Skeletal muscle satellite cell (primary cell): ENCODE results near the gene STK4.
A peak's percentile ranks its signal among the peaks of the same experiment; 100 is the strongest.
"Not testable (repeated sequence)": the region's sequence is repeated elsewhere in the genome, so short reads cannot be mapped to it uniquely, and the experiment has no call there.

ENCODE experiments used
- H3K27me3 ChIP-seq: 2 replicates; pipeline ENCODE4 v1.7.0; 2013; ENCODE audit warnings: low read length; ENCODE audit not compliant: control insufficient read depth, insufficient read depth
- H3K36me3 ChIP-seq: 2 replicates; pipeline ENCODE4 v1.7.0; 2013; ENCODE audit warnings: mild to moderate bottlenecking, control low read depth, low read length; ENCODE audit not compliant: insufficient read depth
- H3K4me1 ChIP-seq: 2 replicates; pipeline ENCODE4 v1.7.0; 2013; ENCODE audit warnings: low read length; ENCODE audit not compliant: control insufficient read depth, insufficient read depth
- H3K4me2 ChIP-seq: 2 replicates; pipeline ENCODE4 v1.7.0; 2013; ENCODE audit warnings: mild to moderate bottlenecking, low read length
- H3K4me3 ChIP-seq: 2 replicates; pipeline ENCODE4 v1.7.0; 2013; ENCODE audit warnings: low read length
- H3K9ac ChIP-seq: 2 replicates; pipeline ENCODE4 v1.7.0; 2013; ENCODE audit warnings: mild to moderate bottlenecking, low read depth, low read length, moderate library complexity
- H3K9me3 ChIP-seq: replicated peaks from 2 replicates; pipeline ENCODE4 v1.7.0; 2013; ENCODE audit warnings: mild to moderate bottlenecking, control low read depth, low read length

Gene STK4

GRCh38 chr20:44988631-44989171 is 22.4 kb downstream of the STK4 start:
- Histone ChIP-seq H3K4me3 (no peak overlapping the region), H3K36me3 (peaks cover 26% of the 10 kb centered on the region), H3K4me1 (peaks cover 22% of the 10 kb centered on the region), H3K4me2 (no peak overlapping the region), H3K9me3 (no peaks in the 10 kb centered on the region), H3K27me3 (no peaks in the 10 kb centered on the region), H3K9ac (no peak overlapping the region)

- peak overlapping the region; percentile 32 for H3K9ac ChIP-seq
- no peaks in the 10 kb centered on the region for H3K27me3 ChIP-seq
- H3K4me3 ChIP-seq, result peak overlapping the region; percentile 54
- peak overlapping the region; percentile 72 for H3K4me2 ChIP-seq
- H3K9me3 ChIP-seq, result no peaks in the 10 kb centered on the region
- peaks cover 24% of the 10 kb centered on the region for H3K4me1 ChIP-seq
- H3K36me3 ChIP-seq, result peaks cover 24% of the 10 kb centered on the region
Measured at GRCh38 chr20:44990425-44990824, 24.1 kb downstream of the STK4 start.

GRCh38 chr20:44990957-44991356 is 24.6 kb downstream of the STK4 start:
- Histone ChIP-seq H3K4me3 (peak overlapping the region; percentile 54), H3K9me3 (no peaks in the 10 kb centered on the region), H3K36me3 (peaks cover 24% of the 10 kb centered on the region), H3K9ac (peak overlapping the region; percentile 32), H3K4me1 (peaks cover 24% of the 10 kb centered on the region), H3K4me2 (peak overlapping the region; percentile 72), H3K27me3 (no peaks in the 10 kb centered on the region)

GRCh38 chr20:44993343-44993742 is 27.0 kb downstream of the STK4 start:
- H3K27me3 ChIP-seq, result no peaks in the 10 kb centered on the region
- H3K9ac ChIP-seq, result no peak overlapping the region
- no peak overlapping the region for H3K4me3 ChIP-seq
- H3K36me3 ChIP-seq, result peaks cover 33% of the 10 kb centered on the region
- no peaks in the 10 kb centered on the region for H3K9me3 ChIP-seq
- peak overlapping the region; percentile 58 for H3K4me2 ChIP-seq
- H3K4me1 ChIP-seq, result peaks cover 24% of the 10 kb centered on the region

- no peak overlapping the region for H3K4me2 ChIP-seq
Measured at GRCh38 chr20:44997171-44997570, 30.9 kb downstream of the STK4 start.

GRCh38 chr20:44997668-44998067 is 31.4 kb downstream of the STK4 start:
- Histone ChIP-seq H3K36me3 (peaks cover 55% of the 10 kb centered on the region), H3K4me1 (peaks cover 12% of the 10 kb centered on the region)

More at GRCh38 chr20:44997171-44997570, 30.9 kb downstream of the STK4 start:
- H3K4me3 ChIP-seq, result no peak overlapping the region
- H3K36me3 ChIP-seq, result peaks cover 55% of the 10 kb centered on the region
- H3K27me3 ChIP-seq, result no peaks in the 10 kb centered on the region
- peaks cover 12% of the 10 kb centered on the region for H3K4me1 ChIP-seq
- no peaks in the 10 kb centered on the region for H3K9me3 ChIP-seq
- no peak overlapping the region for H3K9ac ChIP-seq

GRCh38 chr20:45008521-45009049 is 42.3 kb downstream of the STK4 start:
- Histone ChIP-seq H3K9me3 (no peaks in the 10 kb centered on the region), H3K9ac (no peak overlapping the region), H3K36me3 (peaks cover 3% of the 10 kb centered on the region), H3K4me1 (peaks cover 26% of the 10 kb centered on the region), H3K4me2 (no peak overlapping the region), H3K27me3 (no peaks in the 10 kb centered on the region), H3K4me3 (no peak overlapping the region)

More at GRCh38 chr20:44997668-44998067, 31.4 kb downstream of the STK4 start:
- no peak overlapping the region for H3K9ac ChIP-seq
- no peak overlapping the region for H3K4me2 ChIP-seq
- no peak overlapping the region for H3K4me3 ChIP-seq
- no peaks in the 10 kb centered on the region for H3K9me3 ChIP-seq
- no peaks in the 10 kb centered on the region for H3K27me3 ChIP-seq

GRCh38 chr20:45010399-45010828 is 44.1 kb downstream of the STK4 start:
- Histone ChIP-seq H3K9me3 (no peaks in the 10 kb centered on the region), H3K4me2 (peak overlapping the region; percentile 50), H3K36me3 (peaks cover 3% of the 10 kb centered on the region), H3K4me3 (peak overlapping the region; percentile 5), H3K4me1 (peaks cover 42% of the 10 kb centered on the region), H3K9ac (peak overlapping the region; percentile 37), H3K27me3 (no peaks in the 10 kb centered on the region)

- H3K4me1 ChIP-seq, result peaks cover 43% of the 10 kb centered on the region
- H3K36me3 ChIP-seq, result peaks cover 3% of the 10 kb centered on the region
- no peaks in the 10 kb centered on the region for H3K27me3 ChIP-seq
- H3K9ac ChIP-seq, result peak overlapping the region; percentile 37
- H3K4me3 ChIP-seq, result peak overlapping the region; percentile 5
- no peaks in the 10 kb centered on the region for H3K9me3 ChIP-seq
- peak overlapping the region; percentile 50 for H3K4me2 ChIP-seq
Measured at GRCh38 chr20:45011108-45011526, 44.8 kb downstream of the STK4 start.

GRCh38 chr20:45012682-45013302 is 46.5 kb downstream of the STK4 start:
- H3K36me3 ChIP-seq, result peaks cover 11% of the 10 kb centered on the region
- no peaks in the 10 kb centered on the region for H3K9me3 ChIP-seq
- H3K4me2 ChIP-seq, result peak overlapping the region; percentile 7
- no peak overlapping the region for H3K4me3 ChIP-seq
- peaks cover 43% of the 10 kb centered on the region for H3K4me1 ChIP-seq
- H3K27me3 ChIP-seq, result no peaks in the 10 kb centered on the region
- no peak overlapping the region for H3K9ac ChIP-seq

GRCh38 chr20:45014131-45014530 is 47.8 kb downstream of the STK4 start:
- Histone ChIP-seq H3K36me3 (peaks cover 11% of the 10 kb centered on the region), H3K4me1 (peaks cover 43% of the 10 kb centered on the region)
- H3K9ac ChIP-seq, H3K9me3 ChIP-seq, H3K4me3 ChIP-seq, H3K27me3 ChIP-seq, H3K4me2 ChIP-seq: not testable (repeated sequence)
